ENCODE results near the gene SMYD3.

Gene SMYD3

DNA sequence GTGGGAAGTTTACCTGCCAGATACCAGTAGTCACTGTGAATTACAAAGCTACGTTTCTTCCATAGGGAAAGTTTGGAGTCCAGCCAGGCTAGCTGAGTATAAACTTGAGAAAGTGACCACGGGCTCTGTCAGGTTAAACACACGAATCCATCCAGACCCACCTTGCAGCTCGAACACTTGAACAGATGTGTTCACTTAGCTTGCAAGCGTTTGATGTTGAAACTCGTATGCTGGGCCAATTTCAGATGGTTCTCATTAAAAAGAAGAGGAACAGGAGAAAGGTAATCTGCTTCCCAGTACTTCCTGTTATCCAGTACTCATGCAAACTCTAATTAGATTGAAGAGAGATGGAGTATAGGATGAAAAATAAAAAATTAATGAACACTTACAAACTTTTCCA, 636.4 kb downstream of the SMYD3 start:
- DNase-seq (ENCODE audit: low spot score): no peak

DNA sequence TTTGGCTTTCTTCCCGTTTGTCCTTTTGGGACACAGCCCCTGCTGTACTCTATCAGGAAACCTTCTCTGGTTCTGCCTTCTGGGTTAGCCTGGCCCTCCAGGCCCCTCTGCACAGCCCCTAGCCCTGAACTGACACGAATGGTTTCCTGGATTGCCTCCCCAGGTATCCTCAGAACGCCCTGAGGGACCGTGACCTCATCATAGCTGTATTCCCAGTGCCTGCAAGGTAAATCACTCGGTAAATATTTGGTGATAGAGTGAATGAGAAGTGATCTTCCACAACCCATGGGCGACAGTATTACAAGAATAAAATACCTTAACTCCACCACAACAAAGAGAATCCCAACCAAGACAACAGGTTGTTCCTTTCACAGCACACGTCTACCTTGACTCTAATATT, 637.2 kb downstream of the SMYD3 start:
- DNase-seq (ENCODE audit: low spot score): no peak

GRCh38 chr1:245867738-245868137, 639.3 kb downstream of the SMYD3 start:
- no peak for DNase-seq (ENCODE audit: low spot score)

DNA sequence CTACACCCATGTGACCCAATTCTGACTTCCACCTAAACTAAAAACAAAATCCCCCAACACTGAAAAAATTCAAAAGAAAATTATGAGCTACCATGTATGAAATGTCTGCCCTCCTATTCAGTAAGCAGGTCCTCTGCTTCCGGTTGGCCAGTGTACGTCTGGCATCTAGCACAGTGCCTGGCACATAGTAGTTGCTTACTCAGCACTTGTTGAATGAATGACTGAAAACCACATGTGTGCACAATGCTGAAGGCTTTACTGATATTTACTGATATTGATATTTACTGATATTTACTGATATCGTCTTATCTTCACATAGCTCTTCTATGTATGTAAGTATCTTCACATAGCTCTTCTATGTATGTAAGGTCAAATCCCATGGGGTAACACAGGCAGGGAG, 642.2 kb downstream of the SMYD3 start:
- DNase-seq (ENCODE audit: low spot score): no peak

GRCh38 chr1:245863566-245864184, 643.4 kb downstream of the SMYD3 start:
- DNase-seq (ENCODE audit: low spot score): no peak

- no peak for DNase-seq (ENCODE audit: low spot score)
These were observed 644.1 kb downstream of the SMYD3 start for GRCh38 chr1:245862812-245863540.

GRCh38 chr1:245860657-245861544, 646.2 kb downstream of the SMYD3 start:
- DNase-seq (ENCODE audit: low spot score): no peak

- DNase-seq (ENCODE audit: low spot score): no peak
These were observed 647.5 kb downstream of the SMYD3 start for GRCh38 chr1:245859493-245860114.

DNA sequence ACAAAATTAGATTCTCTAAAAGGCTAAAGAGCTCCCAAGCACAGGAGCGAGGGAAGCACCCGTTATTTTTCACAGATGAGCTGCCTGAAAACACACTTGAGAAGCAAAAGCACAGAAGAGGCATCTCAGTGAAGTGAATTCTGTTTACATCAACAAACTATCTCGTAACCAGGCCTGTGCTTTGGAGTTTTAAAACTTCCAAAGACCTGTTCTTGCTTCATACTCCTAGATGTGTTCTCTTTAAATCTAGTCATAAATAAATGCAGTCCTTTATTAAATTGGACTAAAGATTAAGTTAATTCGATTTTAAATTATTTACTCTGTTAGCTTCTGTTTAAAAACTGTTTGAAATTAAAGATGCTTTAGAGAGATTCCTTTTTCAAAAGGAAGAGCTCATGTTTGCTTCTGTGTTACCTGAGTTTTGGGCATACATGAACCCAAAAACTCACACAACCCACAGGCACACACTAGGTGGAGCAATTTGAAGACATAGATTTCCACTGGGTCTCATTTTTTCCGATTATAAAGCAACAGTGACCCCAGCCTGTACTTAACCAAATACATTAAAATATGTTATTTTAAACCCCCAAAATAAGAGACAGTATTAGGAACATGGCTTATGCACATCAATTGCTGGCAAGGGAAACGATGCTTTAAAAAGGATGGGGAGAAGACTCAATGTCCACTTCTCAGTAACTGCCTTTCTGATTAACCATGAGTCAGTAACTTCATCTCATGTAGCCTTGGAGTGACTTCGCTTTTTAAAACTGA, 648.2 kb downstream of the SMYD3 start:
- no peak for DNase-seq (ENCODE audit: low spot score)

- DNase-seq (ENCODE audit: low spot score): no peak
These were observed 648.9 kb downstream of the SMYD3 start for GRCh38 chr1:245858022-245858721.

GRCh38 chr1:245856944-245857531, 650.0 kb downstream of the SMYD3 start:
- peak; percentile 48 for DNase-seq (ENCODE audit: low spot score)

- DNase-seq (ENCODE audit: low spot score): no peak
These were observed 651.0 kb downstream of the SMYD3 start for GRCh38 chr1:245855846-245856730.

DNA sequence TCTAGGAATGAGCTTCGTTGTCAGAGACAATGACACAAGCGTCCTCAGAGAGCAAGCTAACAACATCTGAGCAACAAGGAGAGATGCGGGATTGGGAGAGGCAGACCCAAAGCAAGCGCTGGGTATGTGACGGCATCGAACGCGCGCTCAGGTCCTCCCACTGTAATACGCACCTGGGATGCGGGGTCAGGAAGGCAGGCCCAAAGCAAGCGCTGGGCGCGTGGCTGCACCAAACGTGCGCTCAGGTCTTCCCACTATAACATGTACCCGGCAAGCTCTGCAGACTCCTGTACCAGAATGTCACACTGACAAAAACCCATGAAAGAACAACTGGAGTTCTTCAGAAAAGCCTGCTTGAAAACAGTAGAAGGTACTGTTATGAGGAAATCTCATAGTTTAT, 653.8 kb downstream of the SMYD3 start:
- no peak for DNase-seq (ENCODE audit: low spot score)

DNA sequence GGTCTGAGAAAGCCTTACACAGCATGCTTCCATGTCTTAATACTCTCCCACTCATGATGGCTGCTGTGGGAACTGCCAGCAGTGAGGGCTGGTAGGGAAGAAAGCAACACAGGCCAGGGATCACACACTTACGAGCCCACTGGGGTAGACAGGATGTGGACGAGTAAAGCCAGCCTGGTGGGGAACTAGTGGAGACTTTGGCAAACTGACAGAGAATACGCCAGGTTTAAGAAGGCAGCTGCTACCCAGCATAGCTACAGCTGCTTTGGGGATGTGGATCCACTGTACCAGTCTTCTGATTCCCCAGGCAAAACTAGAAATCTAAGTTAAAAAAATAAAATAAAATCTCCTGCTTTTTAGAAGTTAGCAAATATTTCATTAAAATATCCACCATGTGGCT, 664.0 kb downstream of the SMYD3 start:
- no peak for DNase-seq (ENCODE audit: low spot score)

DNA sequence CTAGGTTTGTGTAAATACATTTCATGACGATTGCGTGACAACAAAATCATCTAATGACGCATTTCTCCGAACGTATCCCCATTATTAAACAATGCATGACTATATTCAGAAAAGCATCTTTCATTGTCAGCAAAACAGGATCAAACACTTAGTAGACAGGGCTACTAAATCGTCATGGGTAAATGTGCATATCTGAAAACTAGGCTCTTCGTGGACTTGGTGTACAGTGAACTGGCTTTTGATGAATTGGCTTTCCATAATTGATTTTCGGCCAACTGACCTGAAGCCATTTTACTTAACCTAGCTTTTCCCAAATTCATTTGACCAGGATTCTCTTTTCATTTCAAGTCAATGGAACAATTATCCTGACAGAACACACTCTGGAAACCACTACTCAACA, 665.0 kb downstream of the SMYD3 start:
- no peak for DNase-seq (ENCODE audit: low spot score)

- no peak for DNase-seq (ENCODE audit: low spot score)
These were observed 666.1 kb downstream of the SMYD3 start for GRCh38 chr1:245840971-245841370.

DNA sequence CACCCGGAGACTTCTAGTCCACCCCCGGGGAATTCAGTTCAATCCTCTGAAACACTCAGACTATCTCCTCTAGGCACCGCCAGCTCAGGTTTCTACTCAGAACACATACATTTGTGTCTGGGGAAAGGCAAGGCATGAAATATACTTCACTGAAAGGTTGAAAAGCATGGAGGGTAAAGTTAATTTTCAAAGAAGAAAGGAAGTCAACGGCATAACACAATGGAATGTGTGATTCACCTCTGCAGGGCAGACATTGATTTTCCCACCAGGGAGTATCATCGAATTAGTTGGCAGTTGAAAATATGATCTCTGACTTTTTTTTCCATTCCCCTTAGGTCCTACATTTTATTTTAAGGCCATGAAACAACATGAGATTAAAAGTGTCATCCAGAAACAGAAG, 669.4 kb downstream of the SMYD3 start:
- no peak for DNase-seq (ENCODE audit: low spot score)

- no peak for DNase-seq (ENCODE audit: low spot score)
These were observed 671.7 kb downstream of the SMYD3 start for GRCh38 chr1:245835386-245835785.

GRCh38 chr1:245834002-245834401, 673.1 kb downstream of the SMYD3 start:
- DNase-seq (ENCODE audit: low spot score): no peak

Measured in AG08396 (cell line).